CD8-positive, alpha-beta memory T cell (primary cell): Measurements from ENCODE around the gene GARIN1A. TPM values are rescaled to one million over a fixed set of nuclear protein-coding genes. Genes with fewer than 3 reads are reported as not detected.
"Not testable (repeated sequence)": the region's sequence is repeated elsewhere in the genome, so short reads cannot be mapped to it uniquely, and the experiment has no call there.

ENCODE experiments used
- CTCF ChIA-PET: fragments of 350-600 bp; sonication (Branson Sonifier 250); formaldehyde crosslinking; loops from one replicate; lab custom pipeline; 2021; ENCODE audit warnings: antibody characterized with exemption; lab: Charles Lee
- POLR2A ChIA-PET: fragments of 350-600 bp; sonication (Branson Sonifier 250); formaldehyde crosslinking; loops from one replicate; lab custom pipeline; 2021; ENCODE audit warnings: antibody characterized with exemption; lab: Charles Lee
- DNase-seq, 5 donors: peaks; one replicate each; pipeline versions ENCODE4 v3.0.0 to v3.0.0-alpha.2; 2020 to 2022; ENCODE audit warnings: mixed read lengths in 1 of 5
- H3K27ac ChIP-seq: one replicate; pipeline ENCODE4 v1.7.0; 2013; ENCODE audit warnings: low read depth, mild to moderate bottlenecking, low read length, moderate library complexity
- H3K27me3 ChIP-seq: 2 replicates; pipeline ENCODE4 v1.7.0; 2013; ENCODE audit warnings: low read length, mild to moderate bottlenecking; ENCODE audit not compliant: insufficient read depth, poor library complexity, severe bottlenecking
- H3K36me3 ChIP-seq: 2 replicates; pipeline ENCODE4 v1.7.0; 2013; ENCODE audit warnings: mild to moderate bottlenecking, low read length, moderate library complexity; ENCODE audit not compliant: insufficient read depth
- H3K4me1 ChIP-seq: 2 replicates; pipeline ENCODE4 v1.7.0; 2013; ENCODE audit warnings: mild to moderate bottlenecking, low read length, moderate library complexity; ENCODE audit not compliant: insufficient read depth
- H3K4me3 ChIP-seq: 2 replicates; pipeline ENCODE4 v1.7.0; 2013; ENCODE audit warnings: mild to moderate bottlenecking, low read length
- H3K9me3 ChIP-seq: 2 replicates; pipeline ENCODE4 v1.7.0; 2013; ENCODE audit warnings: mild to moderate bottlenecking, low read length
- H3K27ac Mint-ChIP-seq, 8 donors: one replicate each; pipeline ENCODE4 v1.8.0; 2020 to 2021; ENCODE audit warnings: mixed read lengths in 8 of 8, mild to moderate bottlenecking in 6 of 8, inconsistent platforms in 3 of 8, moderate library complexity in 3 of 8
- H3K27me3 Mint-ChIP-seq, 2 donors: one replicate each; pipeline ENCODE4 v1.8.0; 2020 to 2021; ENCODE audit warnings: mixed read lengths in 2 of 2, mild to moderate bottlenecking in 1 of 2, moderate library complexity in 1 of 2
- H3K36me3 Mint-ChIP-seq, 3 donors: one replicate each; pipeline ENCODE4 v1.8.0; 2020 to 2021; ENCODE audit warnings: mixed read lengths in 3 of 3, inconsistent platforms in 1 of 3, mild to moderate bottlenecking in 1 of 3
- H3K4me1 Mint-ChIP-seq, 3 donors: one replicate each; pipeline ENCODE4 v1.8.0; 2020 to 2021; ENCODE audit warnings: mixed read lengths in 3 of 3, inconsistent platforms in 1 of 3, mild to moderate bottlenecking in 1 of 3
- H3K4me3 Mint-ChIP-seq, 7 donors: one replicate each; pipeline ENCODE4 v1.8.0; 2020 to 2021; ENCODE audit warnings: mixed read lengths in 7 of 7, mild to moderate bottlenecking in 6 of 7, moderate library complexity in 4 of 7, inconsistent platforms in 2 of 7
- H3K9me3 Mint-ChIP-seq, 5 donors: one replicate each; pipeline ENCODE4 v1.8.0; 2020 to 2022; ENCODE audit warnings: mixed read lengths in 5 of 5, mild to moderate bottlenecking in 3 of 5, moderate library complexity in 2 of 5, inconsistent platforms in 1 of 5
- polyA plus RNA-seq: library from polyadenylated mRNA; unstranded; fragments of 300-500 nt; fragmentation: Illumina TruSeq; gene quantifications from one replicate; pipeline ENCODE4 v1.2.3, GENCODE V29; 2021
- total RNA-seq, 2 experiments: library from RNA; stranded (reverse); gene quantifications; one replicate each; pipeline ENCODE4 v1.2.3, GENCODE V29; 2021

Gene GARIN1A
- total and polyA plus RNA-seq, 3 experiments from 2014 or later, result 0.22 to 0.61 (median 0.37) TPM

DNA sequence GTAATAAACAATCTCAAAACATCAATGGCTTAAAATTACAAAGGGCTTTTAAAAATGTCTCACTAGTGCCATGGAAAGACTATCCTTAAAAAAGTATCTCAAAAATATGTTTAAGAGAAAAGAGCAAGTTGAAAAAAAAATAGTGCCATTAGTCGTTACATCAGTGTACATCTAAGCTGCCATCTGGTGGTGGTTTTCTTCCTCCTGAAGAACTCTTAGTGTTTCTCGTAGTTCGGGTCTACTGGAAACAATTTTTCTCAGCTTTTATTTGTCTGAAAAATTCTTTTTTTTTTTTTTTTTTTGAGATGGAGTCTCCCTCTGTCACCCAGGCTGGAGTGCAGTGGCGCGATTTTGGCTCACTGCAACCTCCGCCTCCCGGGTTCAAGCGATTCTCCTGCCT is 5.9 kb upstream of the GARIN1A start:
- ChIA-PET POLR2A (interaction anchor here (0.6 kb wide), 1 partner anchor 13 kb away, joined by 3 read pairs; no protein-coding TSS in a partner anchor), CTCF (no interaction called here)
- no peaks in the 10 kb centered on the region for H3K27me3 ChIP-seq
- no peak overlapping the region for H3K27ac Mint-ChIP-seq
- no peaks in the 10 kb centered on the region for H3K4me1 Mint-ChIP-seq
- H3K36me3 ChIP-seq, result no peaks in the 10 kb centered on the region
- no peak for DNase-seq
- H3K9me3 ChIP-seq, result peaks cover 8% of the 10 kb centered on the region
- no peaks in the 10 kb centered on the region for H3K27me3 Mint-ChIP-seq
- H3K36me3 Mint-ChIP-seq, result peaks cover 7 to 14% (median 8%) of the 10 kb centered on the region in 3 donors
- H3K4me3 ChIP-seq, result no peak overlapping the region
- H3K4me1 ChIP-seq, result no peaks in the 10 kb centered on the region
- no peak overlapping the region for H3K27ac ChIP-seq
- H3K4me3 Mint-ChIP-seq, result no peak overlapping the region
- H3K9me3 Mint-ChIP-seq, result peaks cover 3 to 14% (median 10%) of the 10 kb centered on the region in 5 donors

DNA sequence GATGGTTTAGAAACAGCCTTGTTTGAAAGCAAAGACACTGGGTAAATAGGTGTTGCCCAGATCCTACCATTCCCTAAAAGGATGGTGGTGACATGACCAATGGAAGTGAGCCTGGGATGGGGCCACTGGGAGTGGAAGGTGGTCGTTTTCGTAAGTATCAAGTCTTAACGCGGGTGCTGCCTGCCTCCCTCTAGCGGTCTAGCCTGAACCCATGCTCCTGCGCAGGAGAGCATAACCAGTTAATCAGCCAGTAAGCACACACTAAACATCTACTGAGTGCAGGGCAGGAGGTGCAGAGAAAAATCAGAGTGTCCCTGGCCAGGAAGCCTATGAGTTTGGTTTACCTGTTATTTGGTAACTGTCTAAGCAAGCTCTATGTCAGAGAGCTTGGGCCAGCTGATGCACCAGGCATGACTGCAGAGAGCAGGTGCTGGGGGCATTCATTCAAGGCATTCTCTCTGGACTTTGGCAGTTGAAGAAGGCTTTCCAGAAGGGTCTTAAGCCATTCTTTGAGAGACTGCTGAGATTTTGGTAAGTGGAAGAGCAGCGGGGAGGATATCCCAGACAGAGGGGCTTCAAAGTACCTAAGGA is 930 bp downstream of the GARIN1A start:
- peak overlapping the region in 1 of 7 donors; percentile 52 for H3K4me3 Mint-ChIP-seq
- H3K4me1 Mint-ChIP-seq, result peaks cover 6 to 10% (median 7%) of the 10 kb centered on the region in 3 donors
- Histone ChIP-seq H3K27ac (no peak overlapping the region), H3K4me3 (no peak overlapping the region), H3K36me3 (no peaks in the 10 kb centered on the region), H3K4me1 (no peaks in the 10 kb centered on the region), H3K27me3 (peaks cover 10% of the 10 kb centered on the region), H3K9me3 (no peaks in the 10 kb centered on the region)
- peaks cover 11 to 19% of the 10 kb centered on the region in 2 donors for H3K27me3 Mint-ChIP-seq
- CTCF ChIA-PET, result no interaction called here
- H3K27ac Mint-ChIP-seq, result no peak overlapping the region
- no peak for DNase-seq
- no peaks in the 10 kb centered on the region for H3K36me3 Mint-ChIP-seq
- H3K9me3 Mint-ChIP-seq, result no peaks in the 10 kb centered on the region
- POLR2A ChIA-PET, result no interaction called here

- no peak overlapping the region for H3K4me3 Mint-ChIP-seq
- no peaks in the 10 kb centered on the region for H3K36me3 ChIP-seq
- H3K4me3 ChIP-seq, result no peak overlapping the region
- H3K27me3 Mint-ChIP-seq, result peaks cover 15 to 19% of the 10 kb centered on the region in 2 donors
- POLR2A ChIA-PET, result no interaction called here
- H3K4me1 ChIP-seq, result no peaks in the 10 kb centered on the region
- H3K9me3 Mint-ChIP-seq, result no peaks in the 10 kb centered on the region
- peaks cover 10% of the 10 kb centered on the region for H3K27me3 ChIP-seq
- H3K36me3 Mint-ChIP-seq, result no peaks in the 10 kb centered on the region
- DNase-seq, result no peak
- H3K27ac Mint-ChIP-seq, result no peak overlapping the region
- CTCF ChIA-PET, result no interaction called here
- H3K27ac ChIP-seq, result no peak overlapping the region
- peaks cover 6 to 10% (median 7%) of the 10 kb centered on the region in 3 donors for H3K4me1 Mint-ChIP-seq
- H3K9me3 ChIP-seq, result no peaks in the 10 kb centered on the region
These were observed 1.5 kb downstream of the GARIN1A start for GRCh38 chr7:128673571-128673970.

DNA sequence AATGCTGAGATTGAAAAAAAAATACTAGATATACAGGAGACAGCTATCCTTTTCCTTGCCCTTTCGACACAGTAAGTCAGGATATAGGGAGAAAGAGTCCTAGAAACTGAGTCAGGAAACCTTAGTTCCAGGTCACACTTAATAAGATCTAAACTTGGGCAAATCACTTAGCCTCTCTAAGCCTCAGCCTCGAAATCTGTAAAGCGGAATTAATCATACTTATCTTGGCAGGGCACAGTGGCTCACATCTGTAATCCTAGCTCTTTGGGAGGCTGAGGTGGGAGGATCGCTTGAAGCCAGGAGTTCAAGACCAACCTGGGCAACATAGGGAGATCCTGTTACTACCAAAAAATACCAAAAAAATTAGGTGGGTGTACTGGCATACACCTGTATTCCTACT is 4.6 kb downstream of the GARIN1A start:
- H3K4me1 Mint-ChIP-seq, result peaks cover 6 to 10% (median 7%) of the 10 kb centered on the region in 3 donors
- ChIA-PET POLR2A (no interaction called here), CTCF (no interaction called here)
- no peaks in the 10 kb centered on the region for H3K4me1 ChIP-seq
- DNase-seq, result no peak
- no peaks in the 10 kb centered on the region for H3K9me3 ChIP-seq
- peaks cover 0 to 3% (median 0%) of the 10 kb centered on the region in 3 donors for H3K36me3 Mint-ChIP-seq
- peaks cover 10% of the 10 kb centered on the region for H3K27me3 ChIP-seq
- no peak overlapping the region for H3K4me3 ChIP-seq
- H3K27me3 Mint-ChIP-seq, result peaks cover 15 to 19% of the 10 kb centered on the region in 2 donors
- H3K27ac Mint-ChIP-seq, result no peak overlapping the region
- no peak overlapping the region for H3K4me3 Mint-ChIP-seq
- no peaks in the 10 kb centered on the region for H3K36me3 ChIP-seq
- H3K9me3 Mint-ChIP-seq, result no peaks in the 10 kb centered on the region
- no peak overlapping the region for H3K27ac ChIP-seq

DNA sequence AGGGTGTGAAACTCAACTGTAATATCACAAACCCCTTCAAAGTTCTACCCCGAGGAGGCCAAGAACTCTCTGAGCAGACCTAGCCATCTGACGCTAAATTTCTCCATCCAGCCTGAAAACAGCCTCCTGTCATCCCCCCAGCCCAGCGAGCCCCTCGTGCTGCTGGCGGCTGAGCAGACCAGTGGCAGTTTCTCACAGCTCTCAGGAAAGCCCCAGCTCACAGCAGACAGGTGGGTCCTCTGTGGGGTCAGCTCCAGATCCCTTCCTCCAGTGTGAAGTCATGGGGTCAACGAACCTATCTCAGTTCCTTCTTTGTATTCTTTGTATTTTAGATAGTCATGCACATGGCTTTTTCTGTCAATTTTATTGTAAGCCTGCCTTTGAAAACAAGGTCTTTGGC is 7.8 kb downstream of the GARIN1A start:
- CTCF ChIA-PET, result no interaction called here

GRCh38 chr7:128681794-128682537 is 9.9 kb downstream of the GARIN1A start:
- Histone ChIP-seq H3K27me3 (no peaks in the 10 kb centered on the region), H3K36me3 (no peaks in the 10 kb centered on the region), H3K4me1 (no peaks in the 10 kb centered on the region), H3K27ac (no peak overlapping the region), H3K4me3 (no peak overlapping the region), H3K9me3 (no peaks in the 10 kb centered on the region)
- Mint-ChIP-seq H3K9me3 (no peaks in the 10 kb centered on the region), H3K27me3 (peaks cover 5 to 13% of the 10 kb centered on the region in 2 donors), H3K4me1 (no peaks in the 10 kb centered on the region), H3K27ac (peak overlapping the region in 1 of 8 donors; percentile 12), H3K36me3 (peaks cover 1 to 5% (median 2%) of the 10 kb centered on the region in 3 donors), H3K4me3 (no peak overlapping the region)
- DNase-seq, result no peak
- POLR2A ChIA-PET, result no interaction called here
- CTCF ChIA-PET, result no interaction called here

More for the DNA sequence above, 7.8 kb downstream of the GARIN1A start:
- H3K9me3 ChIP-seq, result no peaks in the 10 kb centered on the region
- H3K36me3 ChIP-seq, result no peaks in the 10 kb centered on the region
- H3K4me3 ChIP-seq, result no peak overlapping the region
- no peaks in the 10 kb centered on the region for H3K9me3 Mint-ChIP-seq
- DNase-seq, result no peak
- H3K27ac ChIP-seq, result no peak overlapping the region
- H3K27me3 ChIP-seq, result peaks cover 4% of the 10 kb centered on the region
- H3K4me1 ChIP-seq, result no peaks in the 10 kb centered on the region
- no peak overlapping the region for H3K4me3 Mint-ChIP-seq
- peaks cover 0 to 3% (median 1%) of the 10 kb centered on the region in 3 donors for H3K36me3 Mint-ChIP-seq
- peaks cover 20 to 22% of the 10 kb centered on the region in 2 donors for H3K27me3 Mint-ChIP-seq
- no peak overlapping the region for H3K27ac Mint-ChIP-seq
- POLR2A ChIA-PET, result no interaction called here
- H3K4me1 Mint-ChIP-seq, result no peaks in the 10 kb centered on the region

GRCh38 chr7:128683270-128683669 is 11.2 kb downstream of the GARIN1A start:
- H3K4me1 ChIP-seq, POLR2A ChIA-PET, DNase-seq, H3K27ac Mint-ChIP-seq, H3K36me3 ChIP-seq, H3K9me3 Mint-ChIP-seq, H3K9me3 ChIP-seq, H3K4me3 Mint-ChIP-seq, CTCF ChIA-PET, H3K4me1 Mint-ChIP-seq, H3K27me3 ChIP-seq, H3K27ac ChIP-seq, H3K36me3 Mint-ChIP-seq, H3K27me3 Mint-ChIP-seq, H3K4me3 ChIP-seq: not testable (repeated sequence)

- H3K4me1 ChIP-seq, H3K9me3 ChIP-seq, H3K9me3 Mint-ChIP-seq, H3K27me3 ChIP-seq, H3K27me3 Mint-ChIP-seq, H3K4me3 ChIP-seq, H3K4me1 Mint-ChIP-seq, H3K27ac Mint-ChIP-seq, DNase-seq, H3K36me3 Mint-ChIP-seq, H3K36me3 ChIP-seq, H3K4me3 Mint-ChIP-seq, POLR2A ChIA-PET, CTCF ChIA-PET, H3K27ac ChIP-seq: not testable (repeated sequence)
These were observed 11.6 kb downstream of the GARIN1A start for GRCh38 chr7:128683738-128684137.
